Measurements from ENCODE around the gene LEO1.

The LEO1 gene

GRCh38 chr15:51970132-51970817 lies 1.3 kb downstream of the LEO1 start:
- no peaks in the 10 kb centered on the region for H3K36me3 ChIP-seq (ENCODE audit: control insufficient read depth, insufficient read depth, low read length)
- peak overlapping the region; percentile 71 for H3K4me3 ChIP-seq (replicated peaks; ENCODE audit: low read depth, low read length)
- no peaks in the 10 kb centered on the region for H3K27me3 ChIP-seq (replicated peaks; ENCODE audit: control insufficient read depth, insufficient read depth, low read length)
- no peak for DNase-seq (ENCODE audit: extremely low read depth, insufficient read length)
- TF ChIP-seq, protein P1, sequence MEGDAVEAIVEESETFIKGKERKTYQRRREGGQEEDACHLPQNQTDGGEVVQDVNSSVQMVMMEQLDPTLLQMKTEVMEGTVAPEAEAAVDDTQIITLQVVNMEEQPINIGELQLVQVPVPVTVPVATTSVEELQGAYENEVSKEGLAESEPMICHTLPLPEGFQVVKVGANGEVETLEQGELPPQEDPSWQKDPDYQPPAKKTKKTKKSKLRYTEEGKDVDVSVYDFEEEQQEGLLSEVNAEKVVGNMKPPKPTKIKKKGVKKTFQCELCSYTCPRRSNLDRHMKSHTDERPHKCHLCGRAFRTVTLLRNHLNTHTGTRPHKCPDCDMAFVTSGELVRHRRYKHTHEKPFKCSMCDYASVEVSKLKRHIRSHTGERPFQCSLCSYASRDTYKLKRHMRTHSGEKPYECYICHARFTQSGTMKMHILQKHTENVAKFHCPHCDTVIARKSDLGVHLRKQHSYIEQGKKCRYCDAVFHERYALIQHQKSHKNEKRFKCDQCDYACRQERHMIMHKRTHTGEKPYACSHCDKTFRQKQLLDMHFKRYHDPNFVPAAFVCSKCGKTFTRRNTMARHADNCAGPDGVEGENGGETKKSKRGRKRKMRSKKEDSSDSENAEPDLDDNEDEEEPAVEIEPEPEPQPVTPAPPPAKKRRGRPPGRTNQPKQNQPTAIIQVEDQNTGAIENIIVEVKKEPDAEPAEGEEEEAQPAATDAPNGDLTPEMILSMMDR (IDR thresholded peaks at IDR 0.05; ENCODE audit: insufficient read depth, low read length, poor library complexity, severe bottlenecking): no peak

- no peak overlapping the region; the same call in 1 of the 2 replicates for H3K4me3 ChIP-seq (replicated peaks; ENCODE audit: low read depth, low read length)
- peaks cover 2% of the 10 kb centered on the region for H3K36me3 ChIP-seq (ENCODE audit: control insufficient read depth, insufficient read depth, low read length)
- H3K27me3 ChIP-seq (replicated peaks; ENCODE audit: control insufficient read depth, insufficient read depth, low read length): no peaks in the 10 kb centered on the region
- DNase-seq (ENCODE audit: extremely low read depth, insufficient read length): no peak
- TF ChIP-seq, protein P1 (IDR thresholded peaks at IDR 0.05; ENCODE audit: insufficient read depth, low read length, poor library complexity, severe bottlenecking): no peak
These were observed 1.9 kb downstream of the LEO1 start for GRCh38 chr15:51969728-51970127.

GRCh38 chr15:51967583-51967982 lies 4.0 kb downstream of the LEO1 start:
- Histone ChIP-seq H3K27me3 (replicated peaks; ENCODE audit: control insufficient read depth, insufficient read depth, low read length) (no peaks in the 10 kb centered on the region), H3K36me3 (ENCODE audit: control insufficient read depth, insufficient read depth, low read length) (peaks cover 2% of the 10 kb centered on the region), H3K4me3 (replicated peaks; ENCODE audit: low read depth, low read length) (no peak overlapping the region)
- no peak for DNase-seq (ENCODE audit: extremely low read depth, insufficient read length)
- TF ChIP-seq, protein P1 (IDR thresholded peaks at IDR 0.05; ENCODE audit: insufficient read depth, low read length, poor library complexity, severe bottlenecking): no peak

- no peaks in the 10 kb centered on the region for H3K27me3 ChIP-seq (replicated peaks; ENCODE audit: control insufficient read depth, insufficient read depth, low read length)
- TF ChIP-seq, protein P1 (IDR thresholded peaks at IDR 0.05; ENCODE audit: insufficient read depth, low read length, poor library complexity, severe bottlenecking): no peak
- DNase-seq (ENCODE audit: extremely low read depth, insufficient read length): no peak
- H3K4me3 ChIP-seq (replicated peaks; ENCODE audit: low read depth, low read length): no peak overlapping the region
- peaks cover 3% of the 10 kb centered on the region for H3K36me3 ChIP-seq (ENCODE audit: control insufficient read depth, insufficient read depth, low read length)
These were observed 5.4 kb downstream of the LEO1 start for GRCh38 chr15:51966192-51966591.

DNA sequence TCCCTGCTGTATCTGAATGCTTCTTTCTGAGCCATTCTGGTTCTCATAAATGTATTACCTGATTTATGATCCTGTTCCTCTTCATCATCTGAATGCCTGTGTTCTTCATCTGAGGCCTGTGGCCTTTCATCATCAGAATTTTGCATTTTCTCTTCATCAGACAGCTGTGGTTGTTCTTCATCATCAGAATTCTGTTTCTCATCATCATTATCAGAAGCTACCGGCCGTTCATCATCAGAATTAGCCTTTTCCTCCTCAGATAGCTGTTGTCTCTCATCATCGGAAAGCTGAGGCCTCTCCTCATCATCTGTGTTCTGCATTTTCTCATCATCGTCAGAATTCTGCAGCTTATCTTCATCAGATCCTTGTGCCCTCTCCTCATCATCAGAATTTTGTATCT lies 5.9 kb downstream of the LEO1 start:
- DNase-seq (ENCODE audit: extremely low read depth, insufficient read length): no peak
- Histone ChIP-seq H3K27me3 (replicated peaks; ENCODE audit: control insufficient read depth, insufficient read depth, low read length) (no peaks in the 10 kb centered on the region), H3K4me3 (replicated peaks; ENCODE audit: low read depth, low read length) (no peak overlapping the region), H3K36me3 (ENCODE audit: control insufficient read depth, insufficient read depth, low read length) (peaks cover 5% of the 10 kb centered on the region)
- TF ChIP-seq, protein P1 (IDR thresholded peaks at IDR 0.05; ENCODE audit: insufficient read depth, low read length, poor library complexity, severe bottlenecking): no peak

DNA sequence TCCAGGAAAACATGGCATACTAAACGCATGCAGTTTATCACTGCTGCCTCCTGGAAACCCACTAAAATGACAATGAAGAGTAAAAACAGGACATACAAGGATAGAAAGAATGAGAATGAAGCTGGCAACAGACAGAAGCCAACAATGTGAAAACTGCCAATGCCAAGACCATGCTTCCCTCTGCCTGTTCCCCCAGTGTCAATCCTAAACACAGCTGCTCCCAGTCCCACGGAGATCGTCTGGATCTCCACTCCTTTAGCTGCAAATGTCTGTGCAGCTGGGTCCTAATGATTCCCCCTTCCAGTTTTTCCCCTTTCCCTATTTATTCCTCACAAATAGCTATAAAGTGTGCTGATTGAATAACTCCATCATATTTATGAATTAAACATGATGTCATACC lies 16.1 kb downstream of the LEO1 start:
- Histone ChIP-seq H3K27me3 (replicated peaks; ENCODE audit: control insufficient read depth, insufficient read depth, low read length) (no peaks in the 10 kb centered on the region), H3K36me3 (ENCODE audit: control insufficient read depth, insufficient read depth, low read length) (peaks cover 14% of the 10 kb centered on the region), H3K4me3 (replicated peaks; ENCODE audit: low read depth, low read length) (no peak overlapping the region)
- DNase-seq (ENCODE audit: extremely low read depth, insufficient read length): no peak
- TF ChIP-seq, protein P1 (IDR thresholded peaks at IDR 0.05; ENCODE audit: insufficient read depth, low read length, poor library complexity, severe bottlenecking): no peak
